HG03060 (cell line): ENCODE results near the gene MROH7.
"Not testable (repeated sequence)": the region's sequence is repeated elsewhere in the genome, so short reads cannot be mapped to it uniquely, and the experiment has no call there.

Experiments used
- ATAC-seq: cut with Tn5 transposase; IDR thresholded peaks from one replicate; pipeline ENCODE4 v1.9.1; 2021; ENCODE audit warnings: low read depth, moderate number of reproducible peaks; ENCODE audit not compliant: unreplicated experiment

The MROH7 gene

GRCh38 chr1:54609301-54609921 lies 32.2 kb upstream of the MROH7 start:
- no peak for ATAC-seq

DNA sequence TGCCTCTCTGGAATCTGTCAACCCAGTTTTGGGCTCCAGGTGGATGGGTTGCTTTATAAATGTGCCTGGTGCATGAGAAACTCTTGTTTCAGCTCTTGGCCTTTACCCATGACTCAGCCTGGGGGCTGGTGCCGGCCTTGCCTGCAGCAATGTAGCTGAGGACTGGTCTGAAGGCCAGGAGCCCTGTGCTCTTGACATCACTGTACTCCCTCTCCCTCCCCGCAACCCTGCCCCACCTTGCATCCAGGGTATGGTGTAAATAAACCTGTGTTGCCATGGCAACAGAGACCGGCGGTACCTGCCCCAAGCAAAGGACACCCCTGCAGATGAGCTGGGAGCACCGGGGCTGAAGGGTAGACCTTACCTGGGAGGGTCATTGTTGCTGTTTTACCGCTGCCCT lies 31.5 kb upstream of the MROH7 start:
- no peak for ATAC-seq

GRCh38 chr1:54610601-54611580 lies 30.7 kb upstream of the MROH7 start:
- ATAC-seq, result no peak

GRCh38 chr1:54611621-54612020 lies 30.0 kb upstream of the MROH7 start:
- ATAC-seq, result no peak

DNA sequence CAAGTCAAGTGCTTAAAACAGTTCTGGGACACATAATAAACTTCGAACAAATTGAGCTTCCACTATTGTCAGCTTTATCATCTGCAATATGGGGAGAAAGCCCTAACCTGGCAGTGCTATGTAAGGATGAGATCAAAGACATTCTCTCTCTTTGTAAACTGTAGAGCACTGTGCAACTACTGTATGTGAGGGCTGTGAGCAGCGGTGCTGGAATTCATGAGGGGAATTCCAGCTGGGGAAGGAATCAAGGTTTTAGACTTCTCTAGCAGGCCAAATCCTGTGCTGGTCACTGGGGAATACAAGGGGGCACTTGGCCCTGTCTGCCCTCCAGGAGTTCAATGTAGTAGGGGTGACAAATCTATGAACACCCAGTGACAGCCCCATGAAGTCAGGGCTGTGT lies 27.6 kb upstream of the MROH7 start:
- no peak for ATAC-seq

GRCh38 chr1:54614563-54614962 lies 27.0 kb upstream of the MROH7 start:
- no peak for ATAC-seq

DNA sequence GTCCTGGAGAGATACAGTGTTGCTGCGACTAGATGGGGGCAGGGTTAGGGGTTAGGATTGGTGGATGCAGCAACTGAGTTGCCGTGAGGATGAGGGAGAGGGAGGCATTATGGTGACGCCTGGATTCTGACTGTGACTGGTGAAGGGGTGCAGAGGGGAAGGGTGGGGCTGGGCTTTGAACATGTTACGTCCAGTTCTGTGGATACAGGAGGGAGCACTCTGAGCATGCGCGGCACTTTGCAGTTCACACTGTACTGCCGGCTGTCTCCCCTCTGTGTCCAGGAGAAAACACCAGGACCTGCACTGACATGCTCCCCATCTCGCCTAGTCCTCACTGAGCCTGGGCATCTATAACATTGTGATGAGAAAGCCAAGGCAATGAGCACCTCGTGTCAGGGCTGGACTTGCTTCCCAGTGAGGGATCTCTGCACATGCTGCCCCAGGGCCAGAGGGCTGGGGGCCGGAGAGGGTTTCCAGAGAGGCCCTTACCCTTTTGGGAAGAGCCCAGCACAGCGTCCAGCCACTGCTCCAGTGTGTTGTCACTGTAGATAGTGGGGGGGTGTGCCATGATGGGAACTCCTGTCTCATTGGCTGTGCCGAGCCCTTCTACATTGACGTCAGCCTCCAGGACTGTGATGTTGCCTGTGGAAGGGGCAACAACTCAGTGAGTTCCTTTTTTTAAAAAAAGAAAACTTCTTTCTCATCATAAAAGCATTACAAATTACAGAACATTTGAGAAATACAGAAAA lies 25.9 kb upstream of the MROH7 start:
- no peak for ATAC-seq

DNA sequence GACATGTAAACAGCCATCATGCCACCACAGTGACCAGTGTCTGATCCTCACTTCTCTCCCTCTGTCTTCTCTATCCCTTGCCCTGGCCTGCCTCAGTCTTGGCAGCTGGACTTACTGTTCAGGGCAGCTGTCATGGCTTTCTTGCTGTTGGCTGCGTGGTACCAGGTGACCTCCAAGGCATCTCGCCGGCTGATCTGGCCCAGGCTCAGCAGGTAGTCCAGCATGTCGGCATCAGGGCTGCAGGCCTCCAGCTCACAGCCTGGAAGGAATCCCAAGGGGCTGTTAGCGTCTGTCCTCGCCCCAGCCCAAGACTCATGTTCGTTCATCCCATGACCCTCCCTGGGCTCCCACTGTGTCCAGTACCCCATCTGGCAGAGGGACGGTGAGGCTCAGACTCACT lies 21.8 kb upstream of the MROH7 start:
- ATAC-seq, result no peak

- ATAC-seq, result no peak
These were observed 18.2 kb upstream of the MROH7 start, which contains the start of gene FAM151A for GRCh38 chr1:54623216-54624007. Gene FAM151A (minus strand): TSS chr1:54623525. CDS start chr1:54623395, 130 bp downstream.

GRCh38 chr1:54624466-54625464 lies 16.8 kb upstream of the MROH7 start:
- ATAC-seq, result no peak

GRCh38 chr1:54627196-54627595 lies 14.4 kb upstream of the MROH7 start:
- ATAC-seq, result no peak

DNA sequence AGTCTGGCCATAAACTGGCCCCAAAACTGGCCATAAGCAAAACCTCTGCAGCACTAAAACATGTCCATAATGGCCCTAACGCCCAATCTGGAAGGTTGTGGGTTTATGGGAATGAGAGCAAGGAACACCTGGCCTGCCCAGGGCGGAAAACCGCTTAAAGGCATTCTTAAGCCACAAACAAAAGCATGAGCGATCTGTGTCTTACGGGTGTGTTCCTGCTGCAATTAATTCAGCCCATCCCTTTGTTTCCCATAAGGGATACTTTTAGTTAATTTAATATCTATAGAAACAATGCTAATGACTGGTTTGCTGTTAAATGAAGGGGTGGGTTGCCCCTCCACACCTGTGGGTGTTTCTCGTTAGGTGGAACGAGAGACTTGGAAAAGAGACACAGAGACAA lies 5.8 kb upstream of the MROH7 start:
- ATAC-seq, result not testable (repeated sequence)

- ATAC-seq, result not testable (repeated sequence)
These were observed 4.8 kb upstream of the MROH7 start for GRCh38 chr1:54636461-54637446.

- no peak for ATAC-seq
These were observed 1.2 kb upstream of the MROH7 start for GRCh38 chr1:54640361-54640760.

DNA sequence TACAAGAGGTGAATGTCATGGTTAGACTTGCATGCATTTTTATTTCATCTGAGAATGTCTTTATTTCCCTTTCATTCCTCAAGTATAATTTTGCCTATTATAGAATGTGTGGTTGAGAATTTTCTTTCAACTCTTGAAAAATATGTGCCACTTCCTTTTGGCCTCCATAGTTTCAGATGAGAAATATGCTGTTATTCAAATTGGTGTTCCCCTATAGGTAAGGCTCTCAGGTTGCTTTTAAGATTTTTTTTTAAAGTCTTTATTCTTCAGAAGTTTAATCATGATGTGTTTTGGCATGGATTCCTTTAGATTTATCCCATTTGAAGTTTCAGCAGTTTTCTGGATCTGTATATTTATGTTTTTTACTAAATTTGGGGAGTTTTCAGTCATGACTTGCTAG lies 2.1 kb downstream of the MROH7 start:
- no peak for ATAC-seq

GRCh38 chr1:54645806-54646676 lies 4.5 kb downstream of the MROH7 start:
- ATAC-seq, result no peak
